Measurements from ENCODE around the gene LRRFIP1.
"Not testable (repeated sequence)": the region's sequence is repeated elsewhere in the genome, so short reads cannot be mapped to it uniquely, and the experiment has no call there.

Gene LRRFIP1

DNA sequence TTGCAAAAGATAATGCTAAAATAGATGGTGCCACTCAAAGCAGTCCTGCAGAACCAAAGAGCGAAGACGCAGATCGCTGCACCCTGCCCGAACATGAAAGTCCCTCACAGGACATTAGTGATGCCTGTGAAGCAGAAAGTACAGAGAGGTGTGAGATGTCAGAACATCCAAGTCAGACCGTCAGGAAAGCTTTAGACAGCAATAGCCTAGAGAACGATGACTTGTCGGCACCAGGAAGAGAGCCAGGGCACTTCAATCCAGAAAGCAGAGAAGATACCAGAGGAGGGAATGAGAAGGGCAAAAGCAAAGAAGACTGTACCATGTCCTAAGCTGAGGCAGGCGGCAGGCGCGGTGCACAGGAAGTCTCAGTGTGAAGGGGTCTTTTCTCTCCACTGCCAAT, 136.4 kb downstream of the LRRFIP1 start:
- Histone ChIP-seq H3K36me3 (peaks cover 77 to 97% (median 90%) of the 10 kb centered on the region in 11 experiments), H3K4me2 (no peak overlapping the region), H3K27ac (no peak overlapping the region), H3K9me3 (replicated peaks in 1 of 11) (no peaks in the 10 kb centered on the region), H3K9ac (no peak overlapping the region), H3K4me3 (no peak overlapping the region), H4K20me1 (peaks cover 2 to 39% (median 21%) of the 10 kb centered on the region in 11 experiments; a peak in 18 of 22 replicates), H3K4me1 (no peaks in the 10 kb centered on the region), H3K27me3 (no peaks in the 10 kb centered on the region)
- TF ChIP-seq Cebpa-rat (IDR thresholded peaks at IDR 0.05) = no peak

DNA sequence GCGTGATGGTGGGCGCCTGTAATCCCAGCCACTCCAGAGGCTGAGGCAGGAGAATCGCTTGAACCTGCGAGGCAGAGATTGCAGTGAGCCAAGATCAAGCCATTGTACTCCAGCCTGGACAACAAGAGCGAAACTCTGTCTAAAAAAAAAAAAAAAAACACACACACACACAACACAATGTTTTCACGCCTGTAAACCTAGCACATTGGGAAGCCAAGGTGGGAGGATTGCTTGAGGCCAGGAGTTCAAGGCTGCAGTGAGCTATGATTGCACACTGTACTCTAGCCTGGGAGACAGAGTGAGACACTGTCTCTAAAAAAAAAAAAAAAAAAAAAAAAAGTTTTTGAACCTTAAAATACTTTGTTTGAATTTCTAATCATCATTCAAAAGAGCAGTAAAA, 137.7 kb downstream of the LRRFIP1 start:
- H3K27ac ChIP-seq; H3K9ac ChIP-seq; H3K9me3 ChIP-seq (replicated peaks in 1 of 11); H3K4me3 ChIP-seq; H3K27me3 ChIP-seq; H3K4me2 ChIP-seq; H3K4me1 ChIP-seq: not testable (repeated sequence)
- Histone ChIP-seq H4K20me1 (peaks cover 7 to 44% (median 19%) of the 10 kb centered on the region in 11 experiments; a peak in 18 of 22 replicates), H3K36me3 (peaks cover 77 to 97% (median 90%) of the 10 kb centered on the region in 11 experiments)

DNA sequence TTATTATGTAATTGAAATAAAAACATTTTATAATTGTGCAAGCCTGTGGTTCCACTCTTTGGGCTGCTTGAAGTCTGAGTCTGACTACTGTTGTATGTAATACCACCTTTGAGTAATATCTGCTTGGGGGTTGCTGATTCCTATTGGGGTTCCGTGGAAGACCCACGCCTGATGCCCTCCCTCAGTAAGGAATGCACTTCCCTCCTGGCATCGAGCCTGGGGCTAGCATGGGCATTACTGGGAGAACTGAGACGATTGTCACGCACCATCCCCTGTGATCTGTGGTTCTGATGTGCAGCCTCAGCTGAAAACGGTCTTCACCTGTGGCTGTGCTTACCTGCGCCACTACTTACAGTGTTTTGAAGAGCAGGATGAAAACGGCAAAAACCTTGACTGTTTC, 138.5 kb downstream of the LRRFIP1 start:
- Histone ChIP-seq H3K36me3 (peaks cover 77 to 97% (median 90%) of the 10 kb centered on the region in 11 experiments), H4K20me1 (peaks cover 7 to 37% (median 19%) of the 10 kb centered on the region in 11 experiments; a peak in 18 of 22 replicates), H3K9me3 (replicated peaks in 1 of 11) (no peaks in the 10 kb centered on the region), H3K9ac (no peak overlapping the region), H3K4me1 (no peaks in the 10 kb centered on the region), H3K4me3 (no peak overlapping the region), H3K27ac (no peak overlapping the region), H3K4me2 (no peak overlapping the region), H3K27me3 (no peaks in the 10 kb centered on the region)
- TF ChIP-seq Cebpa-rat (IDR thresholded peaks at IDR 0.05) = no peak

DNA sequence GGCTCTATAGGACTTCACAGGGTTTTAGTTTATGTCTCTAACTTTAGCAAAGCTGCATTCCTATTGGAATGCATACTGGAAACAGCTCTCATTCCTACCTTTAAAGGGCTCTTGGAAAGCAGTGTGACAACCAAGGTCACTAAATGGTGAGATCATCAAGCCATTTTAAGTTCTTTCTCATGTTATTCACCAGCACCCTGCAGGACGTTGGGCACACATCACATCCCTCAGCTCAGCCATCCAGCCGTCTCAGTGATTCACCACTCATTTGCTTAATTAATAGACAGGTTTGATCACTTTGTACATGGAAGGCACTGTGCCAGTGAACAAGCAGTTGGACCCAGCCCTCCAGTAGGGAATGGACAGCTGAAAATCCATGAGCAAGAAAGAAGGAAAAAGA, 139.0 kb downstream of the LRRFIP1 start:
- Histone ChIP-seq H3K36me3 (peaks cover 75 to 96% (median 89%) of the 10 kb centered on the region in 11 experiments), H3K27me3 (no peaks in the 10 kb centered on the region), H3K4me2 (no peak overlapping the region)

DNA sequence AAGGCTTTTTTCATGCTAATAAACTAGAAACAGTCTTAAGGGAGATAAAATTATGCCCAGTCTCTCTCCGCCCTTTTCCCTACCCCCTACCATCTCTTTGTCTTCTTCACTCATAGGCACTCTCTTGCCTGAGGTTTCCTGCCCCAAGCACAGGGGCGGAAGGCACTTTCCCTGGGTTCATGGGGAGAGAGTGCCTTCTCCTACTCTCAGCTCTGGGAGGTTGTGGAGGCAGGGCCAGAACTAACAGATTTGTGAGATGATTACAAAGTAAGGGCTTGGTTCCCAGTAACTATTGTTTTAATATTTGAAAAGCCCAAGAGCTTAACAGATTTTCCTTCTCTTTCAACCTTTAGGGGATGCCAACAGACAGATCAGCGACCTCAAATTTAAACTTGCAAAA, 145.1 kb downstream of the LRRFIP1 start:
- Histone ChIP-seq H3K36me3 (peaks cover 76 to 96% (median 92%) of the 10 kb centered on the region in 11 experiments), H3K27me3 (no peaks in the 10 kb centered on the region), H3K9ac (0 out of 22 replicates have a peak overlapping the region, but pooled peaks of 1 of the 11 experiments have one; percentile 1), H3K4me3 (no peak overlapping the region), H3K9me3 (replicated peaks in 1 of 11) (peaks cover 0 to 20% (median 17%) of the 10 kb centered on the region in 11 experiments; a peak in 17 of 22 replicates), H4K20me1 (peaks cover 10 to 43% (median 25%) of the 10 kb centered on the region in 11 experiments; a peak in 16 of 22 replicates), H3K4me2 (no peak overlapping the region), H3K27ac (no peak overlapping the region), H3K4me1 (no peaks in the 10 kb centered on the region)
- no peak for TF ChIP-seq Cebpa-rat (IDR thresholded peaks at IDR 0.05)

More for the DNA sequence above, 139.0 kb downstream of the LRRFIP1 start:
- Histone ChIP-seq H3K27ac (no peak overlapping the region), H3K4me3 (no peak overlapping the region), H3K9me3 (replicated peaks in 1 of 11) (no peaks in the 10 kb centered on the region), H4K20me1 (peaks cover 7 to 35% (median 19%) of the 10 kb centered on the region in 11 experiments; a peak in 18 of 22 replicates), H3K9ac (no peak overlapping the region), H3K4me1 (no peaks in the 10 kb centered on the region)
- no peak for TF ChIP-seq Cebpa-rat (IDR thresholded peaks at IDR 0.05)

DNA sequence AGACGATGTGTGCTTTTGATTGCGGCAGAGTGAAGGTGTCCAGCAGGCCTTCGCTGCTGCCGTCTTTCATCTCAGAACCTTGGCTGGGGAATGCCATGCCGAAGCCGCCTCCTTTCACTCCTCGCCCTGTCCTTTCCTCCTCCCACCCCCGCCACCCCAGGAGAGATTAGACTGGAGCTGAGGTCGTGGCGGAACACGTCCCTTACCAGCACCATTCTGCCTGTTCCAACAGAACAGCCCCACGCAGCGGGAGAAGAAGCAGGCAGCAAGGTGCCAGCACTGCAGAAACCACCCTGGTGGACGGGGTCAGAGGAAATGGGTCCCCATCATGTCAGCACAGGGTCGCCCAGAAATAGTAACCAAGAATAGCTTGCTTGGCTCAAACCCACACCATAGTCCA, 146.4 kb downstream of the LRRFIP1 start:
- Histone ChIP-seq H3K9ac (no peak overlapping the region), H3K4me1 (peaks cover 1 to 11% (median 9%) of the 10 kb centered on the region in 10 experiments), H3K27ac (no peak overlapping the region), H3K9me3 (replicated peaks in 1 of 11) (peaks cover 0 to 28% (median 20%) of the 10 kb centered on the region in 11 experiments; a peak in 17 of 22 replicates), H3K27me3 (no peaks in the 10 kb centered on the region), H3K4me3 (no peak overlapping the region), H3K4me2 (no peak overlapping the region), H4K20me1 (peaks cover 16 to 54% (median 33%) of the 10 kb centered on the region in 11 experiments; a peak in 20 of 22 replicates), H3K36me3 (peaks cover 87 to 100% (median 97%) of the 10 kb centered on the region in 11 experiments)
- TF ChIP-seq Cebpa-rat (IDR thresholded peaks at IDR 0.05) = no peak

DNA sequence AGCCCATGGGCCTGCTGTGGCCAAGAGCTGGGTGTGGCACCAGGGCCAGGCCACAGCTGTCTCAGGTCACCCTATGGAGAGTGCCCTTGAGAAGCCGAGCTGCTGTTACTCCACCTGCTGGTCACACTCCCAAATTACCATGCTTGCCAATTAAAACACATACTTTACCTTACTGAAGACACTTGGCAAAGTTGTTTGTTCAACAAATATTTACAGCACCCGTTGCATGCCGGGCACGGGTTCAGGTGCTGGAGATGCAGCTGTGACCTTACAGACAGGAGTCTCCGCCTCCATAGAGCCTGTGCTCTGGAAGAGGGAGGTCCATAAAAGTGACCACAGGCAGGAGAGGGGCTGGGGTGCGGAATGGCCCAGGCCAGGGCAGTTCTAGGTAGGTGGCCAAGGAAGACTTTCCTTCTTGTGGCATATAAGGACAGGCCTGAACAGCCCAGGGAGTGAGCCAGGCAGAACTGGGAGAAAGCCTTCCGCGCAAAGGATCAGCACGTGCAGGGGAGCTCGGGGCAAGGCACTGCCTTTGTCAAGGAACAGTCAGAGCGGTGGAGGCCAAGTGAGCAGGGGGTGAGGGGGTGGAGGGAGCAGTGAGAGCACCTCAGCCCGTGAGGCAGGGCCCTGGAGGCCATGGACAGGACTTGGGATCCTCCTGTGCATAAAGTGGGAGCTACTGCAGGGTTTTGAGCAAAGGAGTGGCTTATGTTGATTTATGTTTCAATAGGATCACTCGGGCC, 147.6 kb downstream of the LRRFIP1 start:
- Histone ChIP-seq H3K4me1 (peaks cover 11 to 23% (median 20%) of the 10 kb centered on the region in 10 experiments), H3K4me3 (no peak overlapping the region), H3K27ac (no peak overlapping the region), H3K9ac (no peak overlapping the region), H3K27me3 (no peaks in the 10 kb centered on the region), H3K9me3 (replicated peaks in 1 of 11) (peaks cover 0 to 28% (median 20%) of the 10 kb centered on the region in 11 experiments; a peak in 17 of 22 replicates), H4K20me1 (peaks cover 23 to 54% (median 33%) of the 10 kb centered on the region in 11 experiments; a peak in 20 of 22 replicates), H3K36me3 (peaks cover 75 to 100% (median 92%) of the 10 kb centered on the region in 11 experiments), H3K4me2 (no peak overlapping the region)
- TF ChIP-seq Cebpa-rat (IDR thresholded peaks at IDR 0.05) = no peak

DNA sequence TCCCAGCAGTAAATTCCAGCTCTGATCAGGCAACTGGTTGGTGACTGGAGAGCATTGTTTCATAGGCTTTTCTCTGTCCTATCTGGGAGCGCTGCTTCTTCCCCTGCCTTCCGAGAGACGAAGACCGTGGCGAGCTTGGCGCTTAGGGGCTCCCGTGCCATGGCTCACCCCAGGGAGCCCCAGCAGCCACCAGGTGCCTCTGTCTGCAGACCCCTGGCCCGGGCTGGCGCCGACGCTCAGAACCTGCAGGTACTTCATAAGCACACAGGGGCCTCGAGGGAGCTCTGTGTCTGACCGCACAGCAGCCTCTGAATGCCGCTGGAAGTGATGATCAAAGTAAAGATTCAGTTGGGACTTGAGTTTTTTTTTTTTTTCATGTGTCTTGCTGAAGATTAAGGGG, 152.1 kb downstream of the LRRFIP1 start:
- peaks cover 11 to 32% (median 29%) of the 10 kb centered on the region in 10 experiments for H3K4me1 ChIP-seq
- H3K9ac ChIP-seq = peak overlapping the region in 6 of 11 experiments; percentile 3 to 40 (median 32); a peak in 5 of 22 replicates
- H3K9me3 ChIP-seq (replicated peaks in 1 of 11) = peaks cover 10 to 54% (median 45%) of the 10 kb centered on the region in 11 experiments
- peak overlapping the region; percentile 8 to 86 (median 75) for H3K4me2 ChIP-seq
- H3K27ac ChIP-seq = peak overlapping the region in 3 of 11 experiments; percentile 10 to 31 (median 11); a peak in 3 of 22 replicates
- H3K36me3 ChIP-seq = peaks cover 71 to 87% (median 82%) of the 10 kb centered on the region in 11 experiments
- no peak overlapping the region; a peak in 1 of 20 replicates for H3K4me3 ChIP-seq
- H4K20me1 ChIP-seq = peaks cover 21 to 59% (median 34%) of the 10 kb centered on the region in 11 experiments; a peak in 20 of 22 replicates
- H3K27me3 ChIP-seq = no peaks in the 10 kb centered on the region
- no peak for TF ChIP-seq Cebpa-rat (IDR thresholded peaks at IDR 0.05)

DNA sequence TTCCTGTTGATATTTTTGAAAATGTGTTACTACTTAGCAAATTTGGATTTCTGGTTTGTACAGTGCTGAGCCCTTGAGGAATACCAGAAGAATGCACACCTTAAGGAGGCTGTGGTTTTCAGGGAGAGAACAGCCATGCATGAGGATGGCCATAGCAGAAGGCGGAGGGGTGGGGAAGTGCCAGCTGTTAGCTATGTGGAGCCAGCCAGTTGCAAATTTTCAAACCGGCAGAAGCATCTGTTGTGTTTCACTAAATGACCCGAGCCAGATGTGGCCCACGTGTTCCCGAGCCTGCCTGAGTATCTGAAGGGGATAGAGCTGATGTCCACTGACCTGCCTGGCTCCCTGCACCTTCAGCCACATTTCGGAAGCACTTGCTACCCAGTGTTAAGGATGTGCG, 154.8 kb downstream of the LRRFIP1 start:
- peaks cover 70 to 85% (median 80%) of the 10 kb centered on the region in 11 experiments for H3K36me3 ChIP-seq
- peaks cover 11 to 32% (median 29%) of the 10 kb centered on the region in 10 experiments for H3K4me1 ChIP-seq

DNA sequence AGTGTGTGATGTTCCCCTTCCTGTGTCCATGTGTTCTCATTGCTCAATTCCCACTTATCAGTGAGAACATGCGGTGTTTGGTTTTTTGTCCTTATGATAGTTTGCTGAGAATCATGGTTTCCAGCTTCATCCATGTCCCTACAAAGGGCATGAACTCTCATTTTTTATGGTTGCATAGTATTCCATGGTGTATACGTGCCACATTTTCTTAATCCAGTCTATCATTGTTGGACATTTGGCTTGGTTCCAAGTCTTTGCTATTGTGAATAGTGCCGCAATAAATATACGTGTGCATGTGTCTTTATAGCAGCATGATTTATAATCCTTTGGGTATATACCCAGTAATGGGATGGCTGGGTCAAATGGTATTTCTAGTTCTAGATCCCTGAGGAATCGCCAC, 156.3 kb downstream of the LRRFIP1 start:
- H4K20me1 ChIP-seq = peaks cover 5 to 26% (median 13%) of the 10 kb centered on the region in 11 experiments; a peak in 19 of 22 replicates
- H3K9ac ChIP-seq = not testable (repeated sequence)

More for the DNA sequence above, 154.8 kb downstream of the LRRFIP1 start:
- H4K20me1 ChIP-seq = peaks cover 16 to 38% (median 26%) of the 10 kb centered on the region in 11 experiments; a peak in 20 of 22 replicates
- no peak overlapping the region for H3K4me2 ChIP-seq
- no peak overlapping the region for H3K27ac ChIP-seq
- H3K9ac ChIP-seq = no peak overlapping the region
- no peak for TF ChIP-seq Cebpa-rat (IDR thresholded peaks at IDR 0.05)
- peaks cover 36 to 66% (median 57%) of the 10 kb centered on the region in 11 experiments for H3K9me3 ChIP-seq (replicated peaks in 1 of 11)
- no peaks in the 10 kb centered on the region for H3K27me3 ChIP-seq
- no peak overlapping the region; a peak in 1 of 20 replicates for H3K4me3 ChIP-seq

More for the DNA sequence above, 156.3 kb downstream of the LRRFIP1 start:
- not testable (repeated sequence) for H3K27me3 ChIP-seq, H3K27ac ChIP-seq, H3K4me2 ChIP-seq, H3K4me3 ChIP-seq
- Histone ChIP-seq H3K9me3 (replicated peaks in 1 of 11) (peaks cover 39 to 58% (median 51%) of the 10 kb centered on the region in 11 experiments), H3K4me1 (peaks cover 10 to 24% (median 22%) of the 10 kb centered on the region in 10 experiments), H3K36me3 (peaks cover 57 to 83% (median 70%) of the 10 kb centered on the region in 11 experiments)

Data from BLaER1 treated with 17β-estradiol and CSF1 and Interleukin-3, amounts not matched to agents 10 nM and 100 nM (cell line).